HG02588 (cell line): ENCODE results near the gene TAL2.
"Not testable (repeated sequence)": the region's sequence is repeated elsewhere in the genome, so short reads cannot be mapped to it uniquely, and the experiment has no call there.

Experiments used
- ATAC-seq: cut with Tn5 transposase; IDR thresholded peaks from one replicate; pipeline ENCODE4 v1.9.1; 2021; ENCODE audit warnings: mild to moderate bottlenecking, moderate library complexity; ENCODE audit not compliant: unreplicated experiment

The TAL2 gene

DNA sequence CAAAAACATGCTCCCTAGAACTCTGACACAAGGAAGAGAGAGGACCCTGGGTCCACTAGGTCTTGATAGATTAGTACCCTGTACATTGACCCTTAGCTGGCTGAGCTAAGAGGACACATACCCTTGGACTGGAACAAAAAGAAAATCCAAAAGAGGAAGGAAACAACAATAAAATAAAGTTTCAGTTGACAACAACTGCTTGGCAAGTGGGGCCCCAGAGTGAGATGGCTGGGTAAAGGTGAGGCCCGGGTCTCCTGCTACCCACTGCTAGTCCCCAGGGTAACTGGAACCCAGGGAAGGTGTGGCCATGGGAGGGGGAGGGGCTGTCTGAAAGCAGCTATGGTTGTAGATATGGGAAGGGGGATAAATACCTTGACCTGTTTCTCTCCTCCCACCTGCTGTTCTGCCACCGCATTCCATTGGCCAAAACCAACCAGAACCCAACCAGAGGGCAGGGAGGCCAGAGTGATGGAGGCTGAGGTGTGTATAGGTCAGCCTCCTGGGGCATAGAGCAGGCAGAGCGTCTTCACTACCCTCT is 11.7 kb downstream of the TAL2 start:
- ATAC-seq: no peak

DNA sequence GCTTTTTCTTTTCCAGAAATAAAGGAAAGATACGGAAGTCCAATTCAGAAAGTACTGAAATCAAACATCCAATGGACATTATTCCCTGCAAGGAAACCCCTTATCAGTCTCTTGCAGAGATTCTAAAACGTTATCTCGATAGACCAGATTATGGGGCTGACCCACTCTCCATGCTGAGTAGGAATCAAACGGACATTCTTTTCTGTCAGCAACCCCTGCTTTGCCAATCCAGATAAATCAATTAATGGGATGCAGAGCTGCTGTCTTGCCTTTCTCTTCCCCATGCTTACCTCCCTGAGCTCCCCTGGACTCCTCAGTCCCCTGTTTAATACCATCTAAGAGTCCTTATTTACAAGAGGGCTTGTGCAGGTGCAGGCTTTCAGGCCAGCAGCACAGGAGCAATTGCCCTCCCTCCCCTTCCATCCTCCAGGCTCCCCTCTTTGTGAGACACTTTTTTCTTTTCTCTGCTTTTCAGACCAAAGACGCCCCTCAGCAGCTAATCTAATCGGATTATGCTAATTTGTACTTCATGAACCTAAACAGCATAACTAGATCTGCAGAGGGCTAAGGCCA is 14.2 kb downstream of the TAL2 start:
- no peak for ATAC-seq

DNA sequence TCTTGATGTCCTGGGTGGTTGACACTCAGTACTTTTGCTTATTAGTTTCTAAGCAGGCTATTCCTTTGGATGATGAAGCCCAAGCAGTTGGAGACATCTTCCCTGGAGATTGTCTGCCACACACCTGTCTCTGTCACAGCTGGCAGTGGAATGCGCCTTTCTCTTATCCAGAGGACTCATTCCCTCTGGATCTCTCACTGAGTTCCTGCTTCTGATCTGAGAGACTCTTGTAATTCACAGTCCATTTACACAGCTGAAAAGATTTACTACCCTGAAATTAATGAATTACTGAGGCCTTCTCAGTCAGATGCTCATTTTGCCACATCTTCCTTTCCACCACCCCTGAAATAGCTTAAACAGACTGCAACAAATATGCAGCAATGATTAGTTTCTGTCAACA is 15.9 kb downstream of the TAL2 start:
- no peak for ATAC-seq

DNA sequence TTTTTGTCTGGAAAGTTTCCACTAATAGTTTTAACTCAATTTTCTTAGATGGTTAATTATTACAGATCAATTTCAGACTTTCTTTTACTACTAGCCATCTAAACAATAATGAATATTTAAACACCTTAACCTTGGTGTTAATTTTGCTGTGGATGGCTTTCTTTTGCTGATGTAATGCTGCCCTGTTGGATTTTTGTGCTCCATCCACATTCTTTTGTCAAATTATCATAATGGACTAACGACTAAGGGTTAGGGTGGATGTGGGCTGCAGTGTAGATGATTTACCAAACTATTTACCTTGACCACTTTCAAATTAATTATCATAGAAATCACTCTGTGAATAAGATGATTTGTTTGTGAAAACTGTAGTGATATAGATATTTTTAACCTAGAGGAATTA is 16.5 kb downstream of the TAL2 start:
- no peak for ATAC-seq

DNA sequence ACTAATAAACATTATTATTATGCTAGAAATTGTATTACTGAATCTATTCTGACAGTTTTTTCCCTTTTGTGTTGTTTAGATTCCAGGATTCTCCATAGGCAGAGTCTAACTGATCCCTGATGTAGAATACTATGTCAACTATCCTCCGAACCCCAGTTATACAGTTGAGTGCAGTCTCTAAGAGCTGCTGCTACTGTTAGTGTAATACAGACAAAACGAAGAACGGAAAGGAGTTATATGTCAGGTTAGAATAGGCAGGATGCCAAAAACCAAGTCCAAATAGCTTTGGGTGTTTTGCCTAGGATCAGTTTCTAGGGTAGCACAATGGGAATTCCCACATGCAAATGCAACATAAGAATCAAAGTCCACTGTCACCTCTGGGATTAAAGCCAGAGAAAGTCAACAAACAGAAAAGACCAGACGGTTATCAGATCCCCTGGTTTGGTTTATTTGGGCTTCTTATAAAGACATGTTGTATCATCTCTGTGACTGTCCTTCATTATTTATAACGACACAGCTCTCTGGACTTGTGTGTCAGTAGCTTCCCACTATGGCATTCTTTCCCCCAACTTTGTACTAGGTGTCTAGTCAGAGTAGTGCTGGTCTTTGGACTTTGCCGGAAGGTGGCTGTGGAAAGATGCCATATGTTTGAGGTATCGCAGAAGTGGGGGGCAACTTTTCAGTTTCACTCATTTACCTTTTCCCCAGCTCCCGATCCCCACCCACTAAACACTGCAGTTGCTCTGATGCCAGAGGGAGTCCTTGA is 17.2 kb downstream of the TAL2 start:
- no peak for ATAC-seq

DNA sequence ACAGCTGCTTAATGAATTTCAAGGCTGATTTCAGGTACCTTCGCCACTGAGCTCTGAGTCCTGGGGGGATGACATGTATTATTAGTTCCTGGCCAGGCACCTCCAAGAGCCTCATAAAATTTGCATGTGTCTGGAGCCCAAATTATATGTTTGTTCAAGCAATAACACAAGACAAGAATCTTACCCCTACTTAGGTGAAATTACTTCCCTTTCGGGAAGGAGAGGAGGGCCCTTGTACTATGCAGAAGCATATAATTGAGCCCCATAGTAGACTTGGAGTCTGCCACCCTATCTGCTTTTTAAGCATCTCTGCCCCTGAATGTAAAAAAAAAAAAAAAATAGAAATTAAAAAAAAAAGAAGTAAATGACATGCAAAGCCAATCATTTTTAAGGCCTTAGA is 19.1 kb downstream of the TAL2 start:
- ATAC-seq: no peak

DNA sequence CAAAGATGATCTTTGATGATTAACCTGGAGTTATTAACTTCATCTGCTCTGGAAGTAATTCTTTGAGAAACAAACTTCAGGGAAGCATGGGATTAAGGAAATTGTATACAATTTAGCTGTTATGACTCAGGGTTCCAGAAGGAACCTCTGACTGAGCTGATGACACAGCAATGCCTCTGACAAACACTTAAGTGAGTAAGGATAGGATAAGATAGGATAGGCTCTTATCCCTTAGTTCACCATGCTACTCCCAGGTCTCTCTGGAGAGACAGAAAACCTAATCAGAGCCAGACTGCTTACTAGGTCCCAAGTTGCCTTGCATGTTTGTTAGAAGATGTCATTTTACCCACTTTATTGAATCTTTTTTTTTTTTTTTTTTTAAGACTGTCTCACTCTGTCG is 19.5 kb downstream of the TAL2 start:
- ATAC-seq: no peak

DNA sequence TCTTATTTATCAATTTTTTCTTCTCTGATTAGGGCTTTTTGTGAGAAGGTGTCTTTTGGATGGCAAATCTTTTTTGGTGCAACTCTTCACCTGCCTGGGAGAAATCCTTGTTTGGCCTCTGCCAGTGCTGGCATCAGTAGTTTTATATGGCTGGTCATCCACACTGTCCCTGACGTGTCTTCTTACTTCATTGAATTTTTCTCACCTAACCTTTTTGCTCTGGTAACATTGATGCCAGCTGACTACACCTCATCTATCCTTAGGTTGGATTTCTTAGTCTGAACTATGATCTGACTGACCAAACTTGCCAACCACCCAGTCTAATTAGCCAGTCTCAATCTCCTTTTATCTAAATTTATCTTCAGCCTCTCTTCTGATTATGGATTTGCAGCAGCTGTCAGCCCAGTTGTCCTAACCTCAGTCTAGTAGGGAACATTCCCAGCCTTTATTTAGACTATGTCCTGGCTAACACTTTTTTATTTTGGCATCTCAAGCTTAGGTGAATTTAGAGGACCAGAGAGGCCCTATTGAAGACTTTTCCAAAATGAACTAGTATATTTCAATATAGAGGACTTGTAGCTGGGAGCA is 21.5 kb downstream of the TAL2 start:
- ATAC-seq: no peak

DNA sequence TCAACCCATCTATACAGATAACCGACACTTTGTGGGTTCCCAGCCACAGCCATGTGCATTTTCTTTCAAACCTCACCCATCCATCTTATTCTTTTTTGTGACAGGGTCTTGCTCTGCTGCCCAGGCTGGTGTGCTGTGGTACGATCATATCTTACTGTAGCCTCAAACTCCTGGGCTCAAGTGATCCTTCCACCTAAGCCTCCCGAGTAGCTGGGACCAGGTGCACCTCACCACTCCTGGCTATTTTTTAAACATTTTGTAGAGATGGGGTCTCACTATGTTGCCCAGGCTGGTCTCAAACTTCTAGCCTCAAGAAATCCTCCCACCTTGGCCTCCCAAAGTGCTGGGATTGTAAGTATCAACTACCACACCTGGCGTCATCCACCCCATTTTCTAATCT is 24.7 kb downstream of the TAL2 start:
- ATAC-seq: no peak

DNA sequence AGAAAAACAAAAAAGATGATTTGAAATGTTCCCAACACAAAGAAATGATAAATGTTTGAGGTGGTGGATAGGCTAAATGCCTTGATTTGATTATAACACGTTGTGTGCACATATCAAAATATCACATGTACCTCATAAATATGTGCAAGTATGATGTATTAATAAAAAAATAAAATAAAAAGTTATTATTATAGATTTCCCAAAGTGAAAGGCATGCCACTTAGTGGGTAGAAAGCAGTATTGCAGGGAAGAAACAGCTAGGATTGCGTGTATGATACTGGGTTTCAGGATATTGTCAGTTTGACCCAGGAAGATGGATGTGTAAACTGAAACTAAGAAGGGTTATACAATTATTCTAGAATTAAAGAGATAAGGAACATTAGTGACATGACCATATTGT is 28.5 kb downstream of the TAL2 start:
- no peak for ATAC-seq

DNA sequence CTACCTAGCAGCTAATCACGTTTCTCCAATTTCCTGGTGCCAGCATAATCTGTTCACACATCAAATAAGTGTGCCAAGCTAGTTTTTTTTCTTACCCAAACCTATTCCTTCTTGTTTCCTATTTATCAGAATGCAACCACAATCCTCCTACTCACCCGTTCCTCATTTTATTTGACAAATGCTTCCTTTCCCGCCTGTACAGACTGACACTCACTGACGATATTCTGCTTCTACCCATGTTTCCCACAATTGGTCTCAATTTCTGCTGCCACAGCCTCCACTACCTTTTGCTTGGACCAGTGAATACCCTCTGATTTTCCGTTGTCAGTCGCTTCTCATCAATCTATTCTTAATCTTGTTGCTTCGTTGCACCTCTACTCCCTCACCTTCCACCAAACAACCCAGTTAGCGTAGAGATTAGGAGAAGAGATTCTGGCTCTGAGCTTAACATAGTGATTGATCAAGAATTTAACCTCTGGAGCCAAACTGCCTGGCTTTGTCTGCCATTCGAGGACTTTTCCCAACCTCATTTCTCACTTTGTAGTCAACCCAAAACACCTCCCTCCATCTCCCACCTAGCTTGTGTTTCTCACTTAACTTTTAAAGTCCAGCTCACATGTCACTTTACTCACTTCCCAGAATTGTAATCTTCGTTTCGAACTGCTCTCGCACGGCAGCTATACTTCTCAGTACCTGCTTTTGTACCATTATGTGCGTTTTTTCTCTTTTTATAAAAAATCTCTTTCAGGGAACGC is 31.4 kb downstream of the TAL2 start:
- ATAC-seq: peak; percentile 26

DNA sequence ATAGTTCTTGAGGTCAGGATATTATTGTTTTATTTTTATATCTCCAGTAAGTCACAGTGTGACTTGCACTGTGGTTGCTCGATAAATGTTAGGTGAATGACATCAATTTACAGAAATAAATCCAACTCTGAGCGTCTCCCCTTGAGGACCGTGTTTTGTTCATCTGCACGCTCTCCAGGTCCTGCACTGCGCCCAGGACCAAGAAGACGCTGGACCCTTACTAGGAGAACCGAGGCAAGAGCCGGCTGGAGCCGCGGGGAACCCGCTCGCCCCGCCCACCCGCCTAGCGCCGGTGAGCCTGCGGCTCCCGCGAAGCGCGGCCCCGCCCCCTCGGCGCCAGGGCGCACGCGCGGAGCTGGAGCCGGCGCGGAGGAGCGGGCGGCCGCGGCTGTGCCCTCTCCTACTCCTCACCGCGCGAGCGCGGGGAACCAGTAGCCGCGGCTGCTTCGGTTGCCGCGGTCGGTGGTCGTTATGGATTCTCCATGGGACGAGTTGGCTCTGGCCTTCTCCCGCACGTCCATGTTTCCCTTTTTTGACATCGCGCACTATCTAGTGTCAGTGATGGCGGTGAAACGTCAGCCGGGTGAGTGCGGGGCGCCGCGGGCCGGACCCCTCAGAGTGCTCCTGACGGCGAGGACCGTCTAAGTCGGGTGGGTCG is 32.1 kb downstream of the TAL2 start, which contains the start of gene TMEM38B:
TSS of gene TMEM38B (plus strand) at position 352 of the 658 bp plus-strand sequence. CDS start at position 472, 120 bp downstream.
- peak; percentile 83 for ATAC-seq

DNA sequence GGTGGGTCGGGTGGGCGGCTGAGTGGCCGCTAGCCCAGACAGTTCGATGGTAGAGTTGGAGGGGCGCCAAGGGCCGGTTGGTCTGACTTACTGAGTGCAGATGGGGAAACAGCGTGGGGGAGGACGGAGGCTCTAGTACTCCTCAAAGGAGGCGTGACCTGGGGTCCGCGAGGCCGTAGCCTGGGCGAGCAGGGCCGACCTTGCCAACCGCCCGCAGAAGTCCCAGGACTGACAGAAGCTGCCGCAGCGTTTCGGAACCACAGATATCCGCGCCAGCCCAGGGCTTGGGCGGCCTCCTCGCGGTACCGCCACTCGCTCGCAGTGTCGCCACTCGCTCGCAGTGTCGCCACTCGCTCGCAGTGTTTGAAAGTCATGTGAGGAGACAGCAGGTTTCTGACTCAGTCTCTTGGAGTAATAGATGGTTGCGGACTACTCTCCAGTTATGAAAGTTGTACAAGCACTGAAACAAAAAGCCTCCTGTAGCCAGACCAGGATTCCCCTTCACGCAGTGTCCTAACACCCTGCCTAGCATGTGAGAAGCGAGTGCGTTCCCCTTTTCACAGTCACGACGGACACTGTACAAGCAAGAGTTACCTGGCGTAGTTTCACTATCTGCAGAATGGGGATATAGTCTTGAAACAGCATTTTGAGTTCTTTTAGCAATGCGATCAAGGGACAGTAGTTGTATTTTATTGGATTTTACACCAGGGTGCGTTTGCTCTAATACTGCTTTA is 32.8 kb downstream of the TAL2 start:
- ATAC-seq: peak; percentile 61

DNA sequence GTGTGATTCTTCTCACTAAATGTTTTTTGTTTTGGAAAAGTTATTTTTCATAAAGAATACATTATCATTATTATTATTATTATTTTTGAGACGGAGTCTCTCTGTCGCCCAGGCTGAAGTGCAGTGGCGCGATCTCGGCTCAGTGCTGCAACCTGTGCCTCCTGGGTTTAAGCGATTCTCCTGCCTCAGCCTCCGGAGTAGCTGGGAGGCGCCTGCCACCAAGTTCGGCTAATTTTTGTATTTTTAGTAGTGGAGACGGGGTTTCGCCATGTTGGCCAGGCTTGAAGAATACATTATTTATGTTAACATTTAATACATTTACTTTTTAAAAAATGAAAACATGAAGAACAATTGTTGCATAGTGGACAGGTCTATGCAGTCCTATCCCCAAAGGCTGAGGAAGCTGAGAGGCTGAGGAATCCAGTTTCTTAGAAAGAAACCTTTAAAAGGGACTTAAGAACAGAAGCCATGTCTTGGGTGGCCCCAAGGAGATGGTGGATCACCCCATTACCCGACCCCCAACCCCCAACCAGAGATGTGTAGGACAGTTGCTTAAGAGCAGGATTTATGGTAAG is 34.0 kb downstream of the TAL2 start:
- no peak for ATAC-seq

DNA sequence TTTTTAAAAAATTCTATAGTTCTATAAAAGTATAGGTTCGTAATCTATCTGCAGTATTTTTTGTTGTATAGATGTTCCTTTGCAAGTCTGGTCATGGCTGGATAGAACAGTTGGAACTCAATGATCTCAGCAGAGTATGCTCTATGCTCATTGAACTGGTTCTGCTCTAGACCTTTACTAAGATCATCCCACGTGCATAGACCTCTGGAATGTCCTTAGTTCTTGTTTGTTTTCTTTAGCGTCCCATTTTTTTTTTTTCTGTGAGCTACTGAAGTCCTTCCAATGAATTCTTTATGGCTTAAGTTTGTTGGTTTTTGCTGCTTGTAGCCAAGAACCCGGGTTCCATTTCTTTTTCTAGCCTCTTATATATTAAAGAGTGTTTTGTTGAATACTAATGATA is 35.6 kb downstream of the TAL2 start:
- no peak for ATAC-seq

DNA sequence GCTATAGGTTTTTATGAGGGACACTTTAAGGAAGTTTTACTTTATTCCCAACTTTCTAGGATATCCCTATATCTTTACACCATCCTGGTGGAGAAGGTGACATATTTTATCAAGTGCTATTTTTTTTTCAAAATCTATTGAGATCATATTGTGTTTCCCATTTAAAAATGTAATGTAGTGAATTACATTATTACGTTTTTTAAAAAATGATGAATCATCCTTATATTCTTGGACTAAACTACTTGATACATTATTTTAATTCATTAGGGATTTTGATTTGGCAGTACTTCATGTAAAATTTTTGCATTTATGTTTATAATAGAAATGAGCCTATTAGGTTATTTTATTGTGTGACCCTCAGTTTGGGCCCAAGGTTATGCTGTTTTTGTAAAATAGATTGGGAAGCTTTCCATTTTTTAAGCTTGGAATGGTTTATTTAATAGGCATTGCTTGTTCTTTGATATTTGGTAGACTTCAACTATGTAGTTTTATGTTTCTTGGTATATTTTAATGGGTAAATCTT is 36.2 kb downstream of the TAL2 start:
- ATAC-seq: no peak

DNA sequence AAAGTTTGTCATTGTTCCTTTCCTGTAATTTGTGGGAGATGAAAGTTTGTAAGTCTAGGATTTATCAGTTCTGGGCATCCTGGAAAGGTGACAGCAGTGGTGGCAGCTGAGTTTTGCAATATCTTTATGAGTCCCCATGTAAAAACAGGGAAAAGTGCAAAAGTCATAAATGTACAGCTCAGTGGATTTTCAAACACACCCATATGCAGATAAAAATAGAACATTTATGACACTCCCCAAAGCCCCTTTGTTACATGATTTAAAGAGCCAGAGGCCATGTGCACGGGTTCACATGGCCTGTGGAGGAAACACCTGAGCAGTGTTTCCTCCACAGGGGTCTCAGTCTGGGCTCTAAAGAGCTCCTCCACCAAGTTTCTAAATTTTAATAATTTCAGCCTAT is 38.4 kb downstream of the TAL2 start:
- ATAC-seq: no peak

DNA sequence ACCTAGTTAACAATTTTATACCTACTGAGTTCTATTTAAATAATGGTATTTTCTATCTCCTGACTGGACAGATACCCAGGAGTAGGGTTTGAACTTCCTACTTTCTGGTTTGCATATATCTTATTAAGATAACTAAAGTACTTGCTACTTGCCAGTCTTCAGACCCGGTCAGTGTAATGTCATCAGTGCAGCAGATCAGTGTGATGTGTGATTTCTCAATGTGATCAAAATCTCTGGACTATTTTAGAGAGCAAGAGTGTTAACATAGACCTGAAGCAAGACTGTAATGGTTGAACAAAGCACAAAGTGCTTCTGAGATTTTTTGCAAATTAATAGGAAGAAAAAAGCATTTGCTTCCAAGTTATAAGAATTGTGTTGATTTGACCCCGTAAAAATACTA is 38.9 kb downstream of the TAL2 start:
- ATAC-seq: no peak

DNA sequence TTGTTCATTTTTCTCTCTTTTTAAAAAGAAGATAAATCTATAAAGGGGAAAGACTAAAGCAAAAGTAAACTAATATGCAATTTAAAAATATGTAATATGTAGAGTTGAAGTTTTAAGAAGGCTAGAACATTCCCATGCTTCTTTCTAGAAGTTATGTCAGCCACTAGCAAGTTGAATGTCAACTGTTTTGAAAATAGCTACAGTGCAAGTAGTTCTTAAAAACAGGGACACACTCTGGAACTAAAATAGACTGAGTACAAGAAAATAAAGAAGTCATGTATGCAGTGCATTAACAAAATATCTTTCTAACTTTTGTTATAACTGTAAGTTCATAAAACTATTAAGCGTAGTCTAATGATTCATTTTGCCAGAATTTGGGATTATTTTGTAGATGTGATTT is 40.0 kb downstream of the TAL2 start:
- no peak for ATAC-seq

DNA sequence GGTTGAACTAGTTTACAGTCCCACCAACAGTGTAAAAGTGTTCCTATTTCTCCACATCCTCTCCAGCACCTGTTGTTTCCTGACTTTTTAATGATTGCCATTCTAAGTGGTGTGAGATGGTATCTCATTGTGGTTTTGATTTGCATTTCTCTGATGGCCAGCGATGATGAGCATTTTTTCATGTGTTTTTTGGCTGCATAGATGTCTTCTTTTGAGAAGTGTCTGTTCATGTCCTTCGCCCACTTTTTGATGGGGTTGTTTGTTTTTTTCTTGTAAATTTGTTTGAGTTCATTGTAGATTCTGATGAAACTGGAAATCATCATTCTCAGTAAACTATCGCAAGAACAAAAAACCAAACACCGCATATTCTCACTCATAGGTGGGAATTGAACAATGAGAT is 41.4 kb downstream of the TAL2 start:
- ATAC-seq: not testable (repeated sequence)
